Osteoblast (primary cell): Measurements from ENCODE around the gene CDC42EP5. TPM values are rescaled to one million over a fixed set of nuclear protein-coding genes. Genes with fewer than 3 reads are reported as not detected.
A peak's percentile ranks its signal among the peaks of the same experiment; 100 is the strongest.
"Not testable (repeated sequence)": the region's sequence is repeated elsewhere in the genome, so short reads cannot be mapped to it uniquely, and the experiment has no call there.

Source experiments
- DNase-seq: peaks from one replicate; pipeline ENCODE4 v3.0.0; 2011; ENCODE audit warnings: low spot score, mixed read lengths; ENCODE audit not compliant: insufficient read length; ENCODE audit errors: missing footprints
- H2AFZ ChIP-seq: 2 replicates; pipeline ENCODE4 v1.6.0; 2011; ENCODE audit warnings: mild to moderate bottlenecking, low read length
- H3K27ac ChIP-seq: 2 replicates; pipeline ENCODE4 v1.5.1; 2011; ENCODE audit warnings: mild to moderate bottlenecking, low read depth, low read length, moderate library complexity
- H3K27me3 ChIP-seq: 2 replicates; pipeline ENCODE4 v1.6.0; 2012; ENCODE audit warnings: mild to moderate bottlenecking, control low read depth, inconsistent platforms, low read length, moderate library complexity; ENCODE audit not compliant: insufficient read depth
- H3K36me3 ChIP-seq: 2 replicates; pipeline ENCODE4 v1.5.1; 2011; ENCODE audit warnings: mild to moderate bottlenecking, low read length, control low read depth, moderate library complexity; ENCODE audit not compliant: insufficient read depth
- H3K4me1 ChIP-seq: 2 replicates; pipeline ENCODE4 v1.5.1; 2011; ENCODE audit warnings: mild to moderate bottlenecking, low read length, control low read depth, moderate library complexity; ENCODE audit not compliant: insufficient read depth
- H3K4me2 ChIP-seq: 2 replicates; pipeline ENCODE4 v1.6.0; 2011; ENCODE audit warnings: mild to moderate bottlenecking, low read length; ENCODE audit not compliant: insufficient read depth
- H3K4me3 ChIP-seq: fragments of 200-600 bp; sonication (generic); 3 replicates; pipeline ENCODE4 v1.5.1; 2012; ENCODE audit warnings: mild to moderate bottlenecking, low read length, inconsistent platforms; ENCODE audit not compliant: insufficient read depth
- H3K79me2 ChIP-seq: 2 replicates; pipeline ENCODE4 v1.6.0; 2012; ENCODE audit warnings: mild to moderate bottlenecking, low read length, control low read depth, inconsistent platforms; ENCODE audit not compliant: insufficient read depth
- H3K9me3 ChIP-seq: 2 replicates; pipeline ENCODE4 v1.5.1; 2011; ENCODE audit warnings: low read depth, low read length, control low read depth
- H4K20me1 ChIP-seq: 2 replicates; pipeline ENCODE4 v1.6.0; 2012; ENCODE audit warnings: mild to moderate bottlenecking, low read length, control low read depth; ENCODE audit not compliant: insufficient read depth
- total RNA-seq: library from RNA; depleted of rRNA; stranded (reverse); fragments of >200 nt; gene quantifications from 2 replicates; pipeline ENCODE4 v1.2.3, GENCODE V29; 2012
- TF ChIP-seq, protein P1 (sequence below): IDR thresholded peaks from 2 replicates; pipeline ENCODE4 v1.5.1; 2011; ENCODE audit warnings: mild to moderate bottlenecking, low read depth, low read length, moderate library complexity; ENCODE audit errors: extremely low read depth

Gene CDC42EP5
- total RNA-seq, 1 donor = 18.8 TPM

DNA sequence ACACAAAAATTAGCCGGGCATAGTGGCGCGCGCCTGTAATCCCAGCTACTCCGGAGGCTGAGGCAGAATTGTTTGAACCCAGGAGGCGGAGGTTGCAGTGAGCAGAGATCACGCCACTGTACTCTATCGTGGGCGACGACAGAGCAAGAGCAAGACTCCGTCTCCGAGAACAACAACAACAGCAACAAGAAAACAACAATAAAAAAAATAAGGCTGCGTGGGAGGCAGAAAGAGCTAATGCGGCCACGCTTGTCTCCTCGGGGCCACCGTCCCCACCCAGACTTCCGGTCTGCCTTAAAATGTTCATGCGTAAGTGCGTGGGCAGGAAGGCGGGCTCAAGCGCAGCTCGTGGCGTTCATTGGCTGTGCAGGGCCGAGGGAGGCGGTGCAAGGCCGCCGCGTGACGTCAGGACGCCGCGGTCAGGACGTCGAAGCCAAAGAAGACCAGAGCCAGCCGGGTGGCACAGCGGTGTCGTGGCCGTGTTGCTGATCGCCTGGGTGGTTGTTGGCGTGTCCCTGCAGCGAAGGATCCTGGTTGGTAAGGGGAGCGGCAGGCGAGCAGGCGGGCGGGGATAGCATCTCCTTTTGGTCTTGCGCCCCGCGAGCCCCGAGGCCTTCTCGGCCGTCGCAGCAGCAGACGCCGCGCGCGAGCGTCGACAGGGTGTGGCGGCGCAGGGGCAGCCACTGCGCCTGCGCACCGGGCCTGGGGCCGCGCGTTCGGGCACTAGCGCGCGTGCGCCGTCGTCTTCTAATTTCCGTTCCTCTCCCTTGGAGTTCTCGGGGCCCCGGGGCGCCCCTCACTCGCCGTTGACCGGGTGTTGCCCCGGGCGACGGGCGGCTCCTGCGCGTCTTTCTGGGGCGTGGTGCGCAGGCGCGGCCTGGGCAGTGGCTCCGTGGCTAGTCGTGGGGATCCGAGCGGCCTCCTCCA, 24.1 kb downstream of the CDC42EP5 start, which contains the start of gene LENG8:
Gene LENG8, plus strand, starts transcription at position 426 of the 927 bp plus-strand sequence. CDS start 2,146 bp downstream, outside the sequence.
- Histone ChIP-seq H3K79me2 (peaks cover 72% of the 10 kb centered on the region), H3K4me3 (peak within 1 kb of the TSS; percentile 95), H2AFZ (peak within 1 kb of the TSS; percentile 88), H3K36me3 (peaks cover 30% of the 10 kb centered on the region), H3K27me3 (no peaks in the 10 kb centered on the region), H3K9me3 (no peaks in the 10 kb centered on the region), H4K20me1 (peaks cover 46% of the 10 kb centered on the region), H3K27ac (peak within 1 kb of the TSS; percentile 99), H3K4me2 (peak within 1 kb of the TSS; percentile 91), H3K4me1 (peaks cover 28% of the 10 kb centered on the region)
- TF ChIP-seq, protein P1, sequence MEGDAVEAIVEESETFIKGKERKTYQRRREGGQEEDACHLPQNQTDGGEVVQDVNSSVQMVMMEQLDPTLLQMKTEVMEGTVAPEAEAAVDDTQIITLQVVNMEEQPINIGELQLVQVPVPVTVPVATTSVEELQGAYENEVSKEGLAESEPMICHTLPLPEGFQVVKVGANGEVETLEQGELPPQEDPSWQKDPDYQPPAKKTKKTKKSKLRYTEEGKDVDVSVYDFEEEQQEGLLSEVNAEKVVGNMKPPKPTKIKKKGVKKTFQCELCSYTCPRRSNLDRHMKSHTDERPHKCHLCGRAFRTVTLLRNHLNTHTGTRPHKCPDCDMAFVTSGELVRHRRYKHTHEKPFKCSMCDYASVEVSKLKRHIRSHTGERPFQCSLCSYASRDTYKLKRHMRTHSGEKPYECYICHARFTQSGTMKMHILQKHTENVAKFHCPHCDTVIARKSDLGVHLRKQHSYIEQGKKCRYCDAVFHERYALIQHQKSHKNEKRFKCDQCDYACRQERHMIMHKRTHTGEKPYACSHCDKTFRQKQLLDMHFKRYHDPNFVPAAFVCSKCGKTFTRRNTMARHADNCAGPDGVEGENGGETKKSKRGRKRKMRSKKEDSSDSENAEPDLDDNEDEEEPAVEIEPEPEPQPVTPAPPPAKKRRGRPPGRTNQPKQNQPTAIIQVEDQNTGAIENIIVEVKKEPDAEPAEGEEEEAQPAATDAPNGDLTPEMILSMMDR = no peak
- DNase-seq = peak; percentile 99

DNA sequence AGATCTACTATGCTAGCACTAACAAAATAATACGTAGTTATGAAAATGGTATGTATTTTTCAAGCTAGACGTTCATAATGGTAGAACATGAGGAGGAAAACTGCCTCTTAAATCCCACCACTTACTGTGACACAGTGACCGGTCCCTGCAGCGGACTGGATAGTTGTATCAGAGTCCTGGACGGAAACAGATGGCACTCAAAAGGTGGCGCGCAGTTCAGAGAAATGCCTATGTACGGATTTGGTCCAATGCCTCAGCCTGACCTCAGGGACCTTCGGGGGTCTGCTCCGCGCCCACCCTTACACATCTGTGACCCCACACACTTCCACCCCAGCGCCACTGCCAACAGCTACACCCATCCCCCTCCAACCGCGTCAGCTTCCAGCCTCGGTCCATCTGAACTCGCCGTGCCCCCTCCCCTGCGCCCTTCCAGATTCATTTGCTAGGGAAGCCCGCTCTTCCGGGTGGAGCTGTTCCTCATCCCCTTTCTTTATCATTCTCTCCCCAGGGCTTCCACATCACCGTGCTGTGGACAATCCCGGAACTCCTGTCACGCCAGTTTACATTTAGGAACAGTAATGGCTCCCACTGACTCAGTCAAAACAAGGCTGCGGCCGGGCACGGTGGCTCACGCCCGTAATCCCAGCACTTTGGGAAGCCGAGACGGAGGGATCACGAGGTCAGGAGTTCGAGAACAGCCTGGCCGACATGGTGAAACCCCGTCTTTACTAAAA, 24.9 kb downstream of the CDC42EP5 start:
- H3K4me1 ChIP-seq = peaks cover 28% of the 10 kb centered on the region
- H3K79me2 ChIP-seq = peaks cover 63% of the 10 kb centered on the region
- H2AFZ ChIP-seq = peak overlapping the region; percentile 80
- H3K27ac ChIP-seq = peak overlapping the region; percentile 99
- H3K9me3 ChIP-seq = no peaks in the 10 kb centered on the region
- H3K4me3 ChIP-seq = peak overlapping the region; percentile 95
- H3K36me3 ChIP-seq = peaks cover 23% of the 10 kb centered on the region
- H4K20me1 ChIP-seq = peaks cover 38% of the 10 kb centered on the region
- H3K4me2 ChIP-seq = peak overlapping the region; percentile 91
- TF ChIP-seq, protein P1 = no peak
- peak; percentile 95 for DNase-seq
- no peaks in the 10 kb centered on the region for H3K27me3 ChIP-seq

DNA sequence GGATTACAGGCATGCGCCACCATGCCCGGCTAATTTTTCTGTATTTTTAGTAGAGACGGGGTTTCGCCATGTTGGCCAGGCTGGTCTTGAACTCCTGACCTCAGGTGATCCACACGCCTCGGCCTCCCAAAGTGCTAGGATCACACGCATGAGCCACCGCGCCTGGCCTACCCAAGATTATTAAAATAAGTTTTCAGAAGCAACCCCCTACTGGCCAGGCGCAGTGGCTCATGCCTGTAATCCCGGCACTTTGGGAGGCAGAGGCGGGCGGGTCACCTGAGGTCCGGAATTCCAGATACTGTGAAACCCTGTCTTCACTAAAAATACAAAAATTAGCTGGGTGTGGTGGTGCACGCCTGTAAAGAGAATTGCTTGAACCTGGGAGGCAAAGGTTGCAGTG, 26.7 kb downstream of the CDC42EP5 start:
- not testable (repeated sequence) for H3K4me2 ChIP-seq
- Histone ChIP-seq H3K79me2 (peaks cover 45% of the 10 kb centered on the region), H3K36me3 (peaks cover 12% of the 10 kb centered on the region)

More for the DNA sequence above, 26.7 kb downstream of the CDC42EP5 start:
- peaks cover 19% of the 10 kb centered on the region for H4K20me1 ChIP-seq
- TF ChIP-seq, protein P1 = peak; percentile 9
- H3K27me3 ChIP-seq, H2AFZ ChIP-seq, H3K4me3 ChIP-seq, H3K27ac ChIP-seq, DNase-seq, H3K9me3 ChIP-seq: not testable (repeated sequence)
- H3K4me1 ChIP-seq = peaks cover 22% of the 10 kb centered on the region
